HepG2 (cell line): ENCODE data around the gene C2. TPM values are rescaled to one million over a fixed set of nuclear protein-coding genes. Genes with fewer than 3 reads are reported as not detected.

Experiments
- BCL6 ChIP-seq: IDR thresholded peaks from 2 replicates; pipeline ENCODE4 v1.6.1; 2016; ENCODE audit warnings: missing genetic modification reagents, missing compliant biosample characterization
- CENPX ChIP-seq: sonication (generic); formaldehyde crosslinking; IDR thresholded peaks from 2 replicates; pipeline ENCODE4 v1.9.0; 2021; ENCODE audit warnings: mild to moderate bottlenecking, missing genetic modification reagents, moderate library complexity
- FOXC1 ChIP-seq: sonication (generic); formaldehyde crosslinking; IDR thresholded peaks from 2 replicates; pipeline ENCODE4 v1.8.0; 2022; ENCODE audit warnings: mild to moderate bottlenecking, missing genetic modification reagents, borderline replicate concordance
- LCORL ChIP-seq, 2 experiments: fragments of 450-650 bp in 1 of 2; sonication (generic) in 1 of 2; formaldehyde crosslinking in 1 of 2; IDR thresholded peaks; 2 replicates each; pipeline versions ENCODE4 v1.5.0 to v1.6.1; 2017 to 2020; ENCODE audit warnings: antibody characterized with exemption in 1 of 2, missing genetic modification reagents in 1 of 2
- MAX ChIP-seq: IDR thresholded peaks from 2 replicates; pipeline ENCODE4 v1.6.1; 2012; ENCODE audit warnings: inconsistent platforms
- MTA3 ChIP-seq: sonication (generic); formaldehyde crosslinking; IDR thresholded peaks from 2 replicates; pipeline ENCODE4 v1.4.0; 2020; ENCODE audit warnings: missing genetic modification reagents
- MYNN ChIP-seq: sonication (generic); formaldehyde crosslinking; IDR thresholded peaks from 2 replicates; pipeline ENCODE4 v1.4.0; 2020; ENCODE audit warnings: mild to moderate bottlenecking, low read depth, missing genetic modification reagents
- NR2F1 ChIP-seq, 2 experiments: fragments of 450-650 bp in 1 of 2; formaldehyde crosslinking in 1 of 2; IDR thresholded peaks; 2 replicates each; pipeline versions ENCODE4 v1.5.0 to v1.6.1; 2016 to 2020; ENCODE audit warnings: mild to moderate bottlenecking in 1 of 2, missing compliant biosample characterization in 1 of 2, missing genetic modification reagents in 1 of 2, moderate library complexity in 1 of 2
- SP1 ChIP-seq, 2 experiments: fragments of 450-650 bp in 1 of 2; sonication (generic) in 1 of 2; formaldehyde crosslinking in 1 of 2; IDR thresholded peaks; 2 replicates each; pipeline versions ENCODE4 v1.4.0 to v1.6.1; 2016 to 2020; ENCODE audit warnings: missing genetic modification reagents in 1 of 2
- TP53 ChIP-seq: sonication (generic); formaldehyde crosslinking; conservative IDR thresholded peaks from 2 replicates; pipeline ENCODE4 v1.4.0; 2020; ENCODE audit warnings: missing genetic modification reagents
- ZFP62 ChIP-seq: sonication (generic); formaldehyde crosslinking; IDR thresholded peaks from 2 replicates; pipeline ENCODE4 v1.4.0; 2020; ENCODE audit warnings: missing genetic modification reagents
- ZFP82 ChIP-seq: sonication (generic); formaldehyde crosslinking; IDR thresholded peaks from 2 replicates; pipeline ENCODE4 v1.5.1; 2020; ENCODE audit warnings: mild to moderate bottlenecking, missing genetic modification reagents, borderline replicate concordance
- ZGPAT ChIP-seq: IDR thresholded peaks from 2 replicates; pipeline ENCODE4 v1.6.1; 2016; ENCODE audit warnings: mild to moderate bottlenecking
- ZKSCAN8 ChIP-seq: IDR thresholded peaks from 2 replicates; pipeline ENCODE4 v1.6.1; 2016; ENCODE audit warnings: borderline replicate concordance, missing genetic modification reagents, missing compliant biosample characterization
- ZNF44 ChIP-seq: sonication (generic); formaldehyde crosslinking; IDR thresholded peaks from 2 replicates; pipeline ENCODE4 v1.5.1; 2020; ENCODE audit warnings: mild to moderate bottlenecking, missing genetic modification reagents
- ZNF441 ChIP-seq: sonication (generic); formaldehyde crosslinking; IDR thresholded peaks from 2 replicates; pipeline ENCODE4 v1.7.0; 2021; ENCODE audit warnings: missing genetic modification reagents, borderline replicate concordance
- ZNF496 ChIP-seq: sonication (generic); formaldehyde crosslinking; IDR thresholded peaks from 2 replicates; pipeline ENCODE4 v1.8.1; 2023; ENCODE audit warnings: mild to moderate bottlenecking, moderate library complexity, missing genetic modification reagents; ENCODE audit not compliant: insufficient replicate concordance
- ZNF546 ChIP-seq: sonication (generic); formaldehyde crosslinking; conservative IDR thresholded peaks from 2 replicates; pipeline ENCODE4 v1.8.1; 2023; ENCODE audit warnings: mild to moderate bottlenecking, missing genetic modification reagents
- ZNF720 ChIP-seq: sonication (generic); formaldehyde crosslinking; IDR thresholded peaks from 2 replicates; pipeline ENCODE4 v1.4.0; 2020; ENCODE audit warnings: missing genetic modification reagents
- polyA plus RNA-seq, 8 experiments: library from polyadenylated mRNA; depleted of rRNA in 3 of 8; stranded (reverse) in 7 of 8; unstranded in 1 of 8; fragments of >200 nt; fragmentation: Illumina TruSeq in 4 of 8; extraction: Trizol in 4 of 8; gene quantifications; 2 replicates each; pipeline versions ENCODE4 v1.2.1 to v1.2.3, GENCODE V29; 2011 to 2016; ENCODE audit warnings: low read depth in 4 of 8, missing spikeins in 1 of 8, mixed read lengths in 1 of 8; ENCODE audit not compliant: insufficient read depth in 1 of 8
- total RNA-seq, 5 experiments: library from RNA; depleted of rRNA; stranded (reverse); fragments of >200 nt; fragmentation: Illumina TruSeq; extraction: Trizol; gene quantifications; 2 replicates each; pipeline ENCODE4 v1.2.3, GENCODE V29; 2016; ENCODE audit warnings: low read depth in 1 of 5
- TF ChIP-seq, protein P1 (sequence below): sonication (generic); formaldehyde crosslinking; IDR thresholded peaks from 2 replicates; pipeline ENCODE4 v1.5.1; 2020; ENCODE audit warnings: mild to moderate bottlenecking, missing genetic modification reagents, borderline replicate concordance

The C2 gene
- total and polyA plus RNA-seq, 2 of the 13 experiments (the other 11 are each of a cell fraction or from before 2014, with no cell fraction given), result 165 to 307 TPM

GRCh38 chr6:31971993-31972708 is 44.6 kb downstream of the C2 start, which contains the start of gene DXO (continued):
- TF ChIP-seq, protein P1, sequence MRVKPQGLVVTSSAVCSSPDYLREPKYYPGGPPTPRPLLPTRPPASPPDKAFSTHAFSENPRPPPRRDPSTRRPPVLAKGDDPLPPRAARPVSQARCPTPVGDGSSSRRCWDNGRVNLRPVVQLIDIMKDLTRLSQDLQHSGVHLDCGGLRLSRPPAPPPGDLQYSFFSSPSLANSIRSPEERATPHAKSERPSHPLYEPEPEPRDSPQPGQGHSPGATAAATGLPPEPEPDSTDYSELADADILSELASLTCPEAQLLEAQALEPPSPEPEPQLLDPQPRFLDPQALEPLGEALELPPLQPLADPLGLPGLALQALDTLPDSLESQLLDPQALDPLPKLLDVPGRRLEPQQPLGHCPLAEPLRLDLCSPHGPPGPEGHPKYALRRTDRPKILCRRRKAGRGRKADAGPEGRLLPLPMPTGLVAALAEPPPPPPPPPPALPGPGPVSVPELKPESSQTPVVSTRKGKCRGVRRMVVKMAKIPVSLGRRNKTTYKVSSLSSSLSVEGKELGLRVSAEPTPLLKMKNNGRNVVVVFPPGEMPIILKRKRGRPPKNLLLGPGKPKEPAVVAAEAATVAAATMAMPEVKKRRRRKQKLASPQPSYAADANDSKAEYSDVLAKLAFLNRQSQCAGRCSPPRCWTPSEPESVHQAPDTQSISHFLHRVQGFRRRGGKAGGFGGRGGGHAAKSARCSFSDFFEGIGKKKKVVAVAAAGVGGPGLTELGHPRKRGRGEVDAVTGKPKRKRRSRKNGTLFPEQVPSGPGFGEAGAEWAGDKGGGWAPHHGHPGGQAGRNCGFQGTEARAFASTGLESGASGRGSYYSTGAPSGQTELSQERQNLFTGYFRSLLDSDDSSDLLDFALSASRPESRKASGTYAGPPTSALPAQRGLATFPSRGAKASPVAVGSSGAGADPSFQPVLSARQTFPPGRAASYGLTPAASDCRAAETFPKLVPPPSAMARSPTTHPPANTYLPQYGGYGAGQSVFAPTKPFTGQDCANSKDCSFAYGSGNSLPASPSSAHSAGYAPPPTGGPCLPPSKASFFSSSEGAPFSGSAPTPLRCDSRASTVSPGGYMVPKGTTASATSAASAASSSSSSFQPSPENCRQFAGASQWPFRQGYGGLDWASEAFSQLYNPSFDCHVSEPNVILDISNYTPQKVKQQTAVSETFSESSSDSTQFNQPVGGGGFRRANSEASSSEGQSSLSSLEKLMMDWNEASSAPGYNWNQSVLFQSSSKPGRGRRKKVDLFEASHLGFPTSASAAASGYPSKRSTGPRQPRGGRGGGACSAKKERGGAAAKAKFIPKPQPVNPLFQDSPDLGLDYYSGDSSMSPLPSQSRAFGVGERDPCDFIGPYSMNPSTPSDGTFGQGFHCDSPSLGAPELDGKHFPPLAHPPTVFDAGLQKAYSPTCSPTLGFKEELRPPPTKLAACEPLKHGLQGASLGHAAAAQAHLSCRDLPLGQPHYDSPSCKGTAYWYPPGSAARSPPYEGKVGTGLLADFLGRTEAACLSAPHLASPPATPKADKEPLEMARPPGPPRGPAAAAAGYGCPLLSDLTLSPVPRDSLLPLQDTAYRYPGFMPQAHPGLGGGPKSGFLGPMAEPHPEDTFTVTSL (CRISPR knock-in tag), result peak; percentile 52; the same call in 1 of the 2 replicates
- TF ChIP-seq ZNF441 (CRISPR knock-in tag) (no peak), ZKSCAN8 (peak; percentile 72; the same call in 1 of the 2 replicates), MAX (peak; percentile 92), TP53 (CRISPR knock-in tag) (no peak), ZNF496 (no peak), ZNF546 (CRISPR knock-in tag) (no peak), MYNN (no peak; the same call in 1 of the 2 replicates), NR2F1 (CRISPR knock-in tag; IDR thresholded peaks at IDR 0.05) (peak in 1 of 2 experiments; percentile 43; a peak in 2 of 4 replicates), ZNF44 (CRISPR knock-in tag) (peak; percentile 69; the same call in 1 of the 2 replicates), ZFP62 (CRISPR knock-in tag) (0 out of 2 replicates have a peak, but pooled peaks have one; percentile 88), LCORL (IDR thresholded peaks at IDR 0.05) (no peak), LCORL (CRISPR knock-in tag; IDR thresholded peaks at IDR 0.05) (peak; percentile 67; the same call in 1 of the 2 replicates), MTA3 (no peak), ZFP82 (CRISPR knock-in tag) (no peak), BCL6 (CRISPR knock-in tag) (peak; percentile 46; the same call in 1 of the 2 replicates), ZGPAT (CRISPR knock-in tag) (peak; percentile 97), FOXC1 (CRISPR knock-in tag) (peak; percentile 8), ZNF720 (CRISPR knock-in tag) (peak; percentile 72; the same call in 1 of the 2 replicates), CENPX (CRISPR knock-in tag) (no peak), SP1 (IDR thresholded peaks at IDR 0.05) (no peak), SP1 (CRISPR knock-in tag; IDR thresholded peaks at IDR 0.05) (peak; percentile 92)
